Islet of Langerhans (tissue), 1 donor: Measurements from ENCODE around the gene CNOT2.
"Not testable (repeated sequence)": the region's sequence is repeated elsewhere in the genome, so short reads cannot be mapped to it uniquely, and the experiment has no call there.

Source experiments
- FAIRE-seq: peaks from one replicate; lab custom pipeline; 2011; peaks lifted over from hg19 to GRCh38; lab: Jason Lieb, UNC

The CNOT2 gene

GRCh38 chr12:70252832-70253231, 9.6 kb downstream of the CNOT2 start:
- no peak for FAIRE-seq

GRCh38 chr12:70254225-70254624, 11.0 kb downstream of the CNOT2 start:
- no peak for FAIRE-seq

GRCh38 chr12:70254846-70255245, 11.6 kb downstream of the CNOT2 start:
- no peak for FAIRE-seq

GRCh38 chr12:70255311-70255710, 12.1 kb downstream of the CNOT2 start:
- FAIRE-seq, result peak; percentile 60

GRCh38 chr12:70258605-70259403, 15.6 kb downstream of the CNOT2 start:
- peak; percentile 56 for FAIRE-seq

- no peak for FAIRE-seq
These were observed 17.4 kb downstream of the CNOT2 start for GRCh38 chr12:70260646-70261045.

- no peak for FAIRE-seq
These were observed 21.0 kb downstream of the CNOT2 start for GRCh38 chr12:70264067-70264867.

- FAIRE-seq, result peak; percentile 81
These were observed 21.9 kb downstream of the CNOT2 start for GRCh38 chr12:70265132-70265531.

GRCh38 chr12:70267550-70267949, 24.3 kb downstream of the CNOT2 start:
- FAIRE-seq, result no peak

GRCh38 chr12:70268972-70269371, 25.7 kb downstream of the CNOT2 start:
- peak; percentile 66 for FAIRE-seq

- no peak for FAIRE-seq
These were observed 26.9 kb downstream of the CNOT2 start for GRCh38 chr12:70270108-70270507.

- FAIRE-seq, result no peak
These were observed 27.8 kb downstream of the CNOT2 start for GRCh38 chr12:70271025-70271424.

GRCh38 chr12:70272510-70272909, 29.3 kb downstream of the CNOT2 start:
- no peak for FAIRE-seq

- FAIRE-seq, result peak; percentile 24
These were observed 31.8 kb downstream of the CNOT2 start for GRCh38 chr12:70275045-70275444.

- FAIRE-seq, result no peak
These were observed 34.7 kb downstream of the CNOT2 start for GRCh38 chr12:70277973-70278372.

- FAIRE-seq, result no peak
These were observed 35.7 kb downstream of the CNOT2 start for GRCh38 chr12:70278945-70279344.

GRCh38 chr12:70283232-70283631, 40.0 kb downstream of the CNOT2 start:
- FAIRE-seq, result no peak

GRCh38 chr12:70288817-70289216, 45.6 kb downstream of the CNOT2 start:
- FAIRE-seq, result no peak

GRCh38 chr12:70290116-70290515, 46.9 kb downstream of the CNOT2 start:
- FAIRE-seq, result no peak

GRCh38 chr12:70292017-70292776, 49.0 kb downstream of the CNOT2 start:
- FAIRE-seq, result no peak

- FAIRE-seq, result not testable (repeated sequence)
These were observed 61.7 kb downstream of the CNOT2 start for GRCh38 chr12:70304684-70305555.

GRCh38 chr12:70305794-70306193, 62.6 kb downstream of the CNOT2 start:
- FAIRE-seq, result peak; percentile 70
